GM12891 (cell line): ENCODE measurements around the gene ACSL5.
A peak's percentile ranks its signal among the peaks of the same experiment; 100 is the strongest.
"Not testable (repeated sequence)": the region's sequence is repeated elsewhere in the genome, so short reads cannot be mapped to it uniquely, and the experiment has no call there.

ENCODE experiments used
- DNase-seq: peaks from one replicate; pipeline ENCODE4 v3.0.0; 2011; ENCODE audit warnings: low spot score; ENCODE audit not compliant: insufficient read length
- FAIRE-seq: peaks from 2 replicates; lab custom pipeline; 2011; peaks lifted over from hg19 to GRCh38; lab: Jason Lieb, UNC
- PAX5 ChIP-seq: IDR thresholded peaks from 2 replicates; pipeline ENCODE4 v1.6.1; 2011; ENCODE audit warnings: low read length, moderate library complexity, mild to moderate bottlenecking; ENCODE audit not compliant: insufficient read depth, severe bottlenecking
- POLR2A ChIP-seq: IDR thresholded peaks from 2 replicates; pipeline ENCODE4 v1.6.1; 2011; ENCODE audit warnings: low read depth, low read length, control low read depth
- POLR2AphosphoS5 ChIP-seq: IDR thresholded peaks from 2 replicates; pipeline ENCODE4 v1.6.1; 2011; ENCODE audit warnings: low read depth, low read length, control low read depth
- POU2F2 ChIP-seq: IDR thresholded peaks from 2 replicates; pipeline ENCODE4 v1.6.1; 2011; ENCODE audit warnings: low read depth, mild to moderate bottlenecking, control low read depth, low read length, moderate library complexity
- SPI1 ChIP-seq: IDR thresholded peaks from 2 replicates; pipeline ENCODE4 v1.6.1; 2011; ENCODE audit warnings: low read depth, low read length, control low read depth
- TAF1 ChIP-seq: IDR thresholded peaks from 2 replicates; pipeline ENCODE4 v1.6.1; 2011; ENCODE audit warnings: low read depth, low read length, control low read depth

The ACSL5 gene

GRCh38 chr10:112384141-112384540 lies 10.2 kb downstream of the ACSL5 start:
- FAIRE-seq (no peak), DNase-seq (no peak)
- TF ChIP-seq PAX5 (no peak), POLR2A (no peak), POU2F2 (no peak), POLR2AphosphoS5 (no peak), TAF1 (no peak), SPI1 (no peak)

GRCh38 chr10:112385201-112385600 lies 11.3 kb downstream of the ACSL5 start:
- FAIRE-seq: no peak
- no peak for TF ChIP-seq PAX5
- TF ChIP-seq SPI1: no peak
- no peak for TF ChIP-seq POU2F2
- no peak for TF ChIP-seq TAF1
- no peak for TF ChIP-seq POLR2AphosphoS5
- no peak for TF ChIP-seq POLR2A
- DNase-seq: no peak

GRCh38 chr10:112388056-112388455 lies 14.1 kb downstream of the ACSL5 start:
- not testable (repeated sequence) for FAIRE-seq, DNase-seq

GRCh38 chr10:112388548-112388947 lies 14.6 kb downstream of the ACSL5 start:
- TF ChIP-seq POLR2A: no peak
- no peak for TF ChIP-seq POU2F2
- no peak for TF ChIP-seq TAF1
- no peak for TF ChIP-seq SPI1
- TF ChIP-seq POLR2AphosphoS5: no peak
- no peak for TF ChIP-seq PAX5
- no peak for DNase-seq
- no peak for FAIRE-seq

GRCh38 chr10:112389271-112389822 lies 15.4 kb downstream of the ACSL5 start:
- TF ChIP-seq PAX5: no peak
- 0 out of 2 replicates have a peak, but pooled peaks have one; percentile 41 for TF ChIP-seq SPI1
- DNase-seq: no peak
- FAIRE-seq: peak; percentile 52

- TF ChIP-seq POU2F2: no peak
- TF ChIP-seq POLR2AphosphoS5: no peak
- FAIRE-seq: no peak
Observed at GRCh38 chr10:112390125-112390703, 16.3 kb downstream of the ACSL5 start.

GRCh38 chr10:112393341-112393740 lies 19.4 kb downstream of the ACSL5 start:
- no peak for TF ChIP-seq SPI1
- no peak for TF ChIP-seq TAF1
- no peak for TF ChIP-seq PAX5
- no peak for TF ChIP-seq POLR2AphosphoS5
- TF ChIP-seq POU2F2: no peak
- no peak for TF ChIP-seq POLR2A

More at GRCh38 chr10:112390125-112390703, 16.3 kb downstream of the ACSL5 start:
- DNase-seq: no peak

GRCh38 chr10:112393827-112394226 lies 19.9 kb downstream of the ACSL5 start:
- TF ChIP-seq POLR2AphosphoS5 (no peak), PAX5 (no peak), TAF1 (no peak), POLR2A (no peak), POU2F2 (no peak), SPI1 (no peak)
- DNase-seq (no peak), FAIRE-seq (no peak)

More at GRCh38 chr10:112393341-112393740, 19.4 kb downstream of the ACSL5 start:
- FAIRE-seq: no peak
- no peak for DNase-seq

- TF ChIP-seq POU2F2 (no peak), SPI1 (no peak), POLR2A (no peak), TAF1 (no peak), PAX5 (no peak), POLR2AphosphoS5 (no peak)
- FAIRE-seq (no peak), DNase-seq (no peak)
Observed at GRCh38 chr10:112394475-112394875, 20.6 kb downstream of the ACSL5 start.

GRCh38 chr10:112395809-112396530 lies 22.1 kb downstream of the ACSL5 start:
- FAIRE-seq (no peak), DNase-seq (no peak)
- TF ChIP-seq TAF1 (no peak), SPI1 (no peak), POLR2A (no peak), PAX5 (no peak), POU2F2 (no peak), POLR2AphosphoS5 (no peak)

- no peak for DNase-seq
- no peak for FAIRE-seq
- TF ChIP-seq POU2F2 (no peak), POLR2AphosphoS5 (no peak), TAF1 (no peak)
Observed at GRCh38 chr10:112397592-112397991, 23.7 kb downstream of the ACSL5 start.
